OCI-LY7 (cell line): ENCODE data around the gene HS2ST1. TPM values are rescaled to one million over a fixed set of nuclear protein-coding genes. Genes with fewer than 3 reads are reported as not detected.
A peak's percentile ranks its signal among the peaks of the same experiment; 100 is the strongest.

ENCODE experiments used
- BruUV-seq: library from RNA; stranded (reverse); fragments of 400-500 nt; replicated peaks from 2 replicates; lab custom pipeline; 2021; lab: Mats Ljungman, UMichigan
- CTCF ChIA-PET: fragments of 300-600 bp; sonication (Branson Sonifier 250); formaldehyde crosslinking; loops from one replicate; lab custom pipeline; 2022; ENCODE audit warnings: antibody characterized with exemption; ENCODE audit not compliant: unreplicated experiment; lab: Charles Lee
- POLR2A ChIA-PET: fragments of 300-600 bp; sonication (Branson Sonifier 250); formaldehyde crosslinking; loops from one replicate; lab custom pipeline; 2022; ENCODE audit warnings: antibody characterized with exemption; lab: Charles Lee
- DNase-seq: peaks from one replicate; pipeline ENCODE4 v3.0.0-alpha.2; 2015; ENCODE audit warnings: low spot score
- H2AFZ ChIP-seq: fragments of 200-600 bp; sonication (generic), shearing (Covaris generic); 2 replicates; pipeline ENCODE4 v1.6.1; 2014; ENCODE audit warnings: mild to moderate bottlenecking, antibody characterized with exemption, low read length, moderate library complexity
- H3K27ac ChIP-seq: fragments of 200-600 bp; sonication (generic); 2 replicates; pipeline ENCODE4 v1.5.1; 2014; ENCODE audit warnings: mixed run types, low read depth, mild to moderate bottlenecking, moderate library complexity, low read length, inconsistent platforms; ENCODE audit not compliant: poor library complexity, severe bottlenecking
- H3K36me3 ChIP-seq: fragments of 200-600 bp; sonication (generic); 2 replicates; pipeline ENCODE4 v1.6.1; 2014; ENCODE audit warnings: mild to moderate bottlenecking, antibody characterized with exemption, low read length, moderate library complexity, mixed read lengths; ENCODE audit not compliant: insufficient read depth
- H3K4me1 ChIP-seq: fragments of 200-600 bp; sonication (generic); 2 replicates; pipeline ENCODE4 v1.5.1; 2014; ENCODE audit warnings: mild to moderate bottlenecking, low read length; ENCODE audit not compliant: insufficient read depth, poor library complexity, severe bottlenecking
- H3K4me2 ChIP-seq: fragments of 200-600 bp; sonication (generic); 2 replicates; pipeline ENCODE4 v1.6.1; 2014; ENCODE audit warnings: mild to moderate bottlenecking, low read length
- H3K4me3 ChIP-seq: fragments of 200-600 bp; sonication (generic); 2 replicates; pipeline ENCODE4 v1.5.1; 2014; ENCODE audit warnings: mild to moderate bottlenecking, low read depth, low read length; ENCODE audit not compliant: poor library complexity, severe bottlenecking
- H3K79me2 ChIP-seq: fragments of 200-600 bp; sonication (generic); 2 replicates; pipeline ENCODE4 v1.6.1; 2016; ENCODE audit warnings: low read depth, mild to moderate bottlenecking, low read length, moderate library complexity, mixed read lengths; ENCODE audit not compliant: insufficient read depth
- H3K9me2 ChIP-seq: fragments of 200-600 bp; sonication (generic); 2 replicates; pipeline ENCODE4 v1.6.1; 2016; ENCODE audit warnings: mild to moderate bottlenecking, low read length, mixed read lengths; ENCODE audit not compliant: insufficient read depth
- H3K9me3 ChIP-seq: fragments of 200-600 bp; sonication (generic); 2 replicates; pipeline ENCODE4 v1.6.1; 2014; ENCODE audit warnings: mild to moderate bottlenecking, mixed run types, low read length, mixed read lengths
- H4K20me1 ChIP-seq: fragments of 200-600 bp; sonication (generic); 2 replicates; pipeline ENCODE4 v1.6.1; 2014; ENCODE audit warnings: mild to moderate bottlenecking, antibody characterized with exemption, low read length, moderate library complexity, mixed read lengths; ENCODE audit not compliant: insufficient read depth
- CTCF ChIP-seq: fragments of 200-600 bp; sonication (generic); conservative IDR thresholded peaks from 2 replicates; pipeline ENCODE4 v1.5.1; 2014; ENCODE audit warnings: mild to moderate bottlenecking, antibody characterized with exemption, low read length, moderate library complexity, mixed read lengths
- EZH2phosphoT487 ChIP-seq: fragments of 200-600 bp; sonication (generic); IDR thresholded peaks from 2 replicates; pipeline ENCODE4 v1.6.1; 2018; ENCODE audit warnings: low read depth, borderline replicate concordance, mild to moderate bottlenecking, mixed run types, antibody characterized with exemption, low read length, moderate library complexity, mixed read lengths
- intact Hi-C: fragments of 100-400 bp; cut with micrococcal nuclease; formaldehyde crosslinking; loops from one replicate; pipeline ENCODE4 v1.10.0; 2022; ENCODE audit not compliant: unreplicated experiment
- total RNA-seq, 2 experiments: library from RNA; depleted of rRNA in 1 of 2; stranded (reverse); fragments of >200 nt in 1 of 2; shearing (Covaris generic) in 1 of 2; gene quantifications; 2 replicates each; pipeline ENCODE4 v1.2.3, GENCODE V29; 2014 to 2022

HS2ST1 gene
- total RNA-seq, 2 experiments from 2014 or later = 20.9 to 63.7 TPM

- H3K36me3 ChIP-seq = peaks cover 54% of the 10 kb centered on the region
- H4K20me1 ChIP-seq = no peaks in the 10 kb centered on the region
- intact Hi-C loops = no loop called here
- 0 out of 2 replicates have a peak overlapping the region, but pooled peaks have one; percentile 0 for H3K4me2 ChIP-seq
- ChIA-PET CTCF (no interaction called here), POLR2A (interaction anchor here (0.6 to 1.1 kb wide), 2 partner anchors 10 to 67 kb away, joined by 3 to 4 read pairs; no protein-coding TSS in a partner anchor)
- H3K27ac ChIP-seq = no peak overlapping the region
- DNase-seq = peak; percentile 27
- H3K4me1 ChIP-seq = peaks cover 26% of the 10 kb centered on the region
- peaks cover 14% of the 10 kb centered on the region; the same call in 1 of the 2 replicates for H3K79me2 ChIP-seq
- no peak for TF ChIP-seq CTCF
- no peak for TF ChIP-seq EZH2phosphoT487
- H3K4me3 ChIP-seq = no peak overlapping the region
- no peaks in the 10 kb centered on the region for H3K9me2 ChIP-seq
- no peak overlapping the region for H2AFZ ChIP-seq
- no peaks in the 10 kb centered on the region for H3K9me3 ChIP-seq
- no TSS peak for BruUV-seq
Measured at GRCh38 chr1:87091425-87091824, 177.0 kb downstream of the HS2ST1 start.

- DNase-seq = no peak
- no peak overlapping the region for H3K4me2 ChIP-seq
- POLR2A ChIA-PET = interaction anchor here (1.0 to 2.0 kb wide), 3 partner anchors 8 to 15 kb away, joined by 3 to 5 read pairs (median 3); no protein-coding TSS in a partner anchor
- CTCF ChIA-PET = no interaction called here
- H3K9me2 ChIP-seq = no peaks in the 10 kb centered on the region
- H3K4me3 ChIP-seq = no peak overlapping the region
- 0 out of 2 replicates have a peak, but pooled peaks cover 3% of the 10 kb centered on the region for H3K79me2 ChIP-seq
- peaks cover 57% of the 10 kb centered on the region for H3K36me3 ChIP-seq
- no peak overlapping the region for H3K27ac ChIP-seq
- H3K9me3 ChIP-seq = no peaks in the 10 kb centered on the region; the same call in 1 of the 2 replicates
- intact Hi-C loops = no loop called here
- H3K4me1 ChIP-seq = peaks cover 26% of the 10 kb centered on the region
- no TSS peak for BruUV-seq
- no peaks in the 10 kb centered on the region for H4K20me1 ChIP-seq
- TF ChIP-seq CTCF (no peak), EZH2phosphoT487 (no peak)
- no peak overlapping the region for H2AFZ ChIP-seq
Measured at GRCh38 chr1:87092846-87093245, 178.4 kb downstream of the HS2ST1 start.

GRCh38 chr1:87093286-87093685 lies 178.9 kb downstream of the HS2ST1 start:
- no peak overlapping the region for H2AFZ ChIP-seq
- H3K79me2 ChIP-seq = 0 out of 2 replicates have a peak, but pooled peaks cover 3% of the 10 kb centered on the region
- H3K4me2 ChIP-seq = no peak overlapping the region
- BruUV-seq = no TSS peak
- H3K4me1 ChIP-seq = peaks cover 26% of the 10 kb centered on the region
- H3K4me3 ChIP-seq = no peak overlapping the region
- H4K20me1 ChIP-seq = no peaks in the 10 kb centered on the region
- DNase-seq = no peak
- no peak for TF ChIP-seq EZH2phosphoT487
- ChIA-PET POLR2A (interaction anchor here (1.0 to 2.0 kb wide), 3 partner anchors 9 to 15 kb away, joined by 3 to 5 read pairs (median 3); no protein-coding TSS in a partner anchor), CTCF (no interaction called here)
- H3K27ac ChIP-seq = no peak overlapping the region
- H3K9me3 ChIP-seq = no peaks in the 10 kb centered on the region; the same call in 1 of the 2 replicates
- no peaks in the 10 kb centered on the region for H3K9me2 ChIP-seq
- H3K36me3 ChIP-seq = peaks cover 57% of the 10 kb centered on the region
- intact Hi-C loops = no loop called here
